Endothelial cell of umbilical vein (primary cell): Measurements from ENCODE around the gene LEPROT.

ENCODE experiments used
- CTCF ChIP-seq, 2 donors: IDR thresholded peaks; 1 replicate in 1 of 2; 2 replicates in 1 of 2; pipeline ENCODE4 v1.5.1; 2011; ENCODE audit warnings: low read length in 2 of 2, mild to moderate bottlenecking in 2 of 2, moderate library complexity in 2 of 2, control low read depth in 1 of 2, inconsistent platforms in 1 of 2, low read depth in 1 of 2; ENCODE audit not compliant: insufficient read depth in 1 of 2; ENCODE audit errors: extremely low read depth in 1 of 2
- GATA2 ChIP-seq: IDR thresholded peaks from 2 replicates; pipeline ENCODE4 v1.7.0; 2011; ENCODE audit warnings: low read depth, mild to moderate bottlenecking, moderate library complexity, mixed read lengths, low read length; ENCODE audit not compliant: insufficient read length, insufficient read depth
- MAX ChIP-seq: IDR thresholded peaks from 2 replicates; pipeline ENCODE4 v1.6.1; 2011; ENCODE audit not compliant: insufficient read depth, insufficient read length

GRCh38 chr1:65395887-65396612 lies 24.4 kb upstream of the LEPROT start:
- TF ChIP-seq CTCF (IDR thresholded peaks at IDR 0.05; ENCODE audit: extremely low read depth in 1 of 2, insufficient read depth in 1 of 2, low read depth in 1 of 2, low read length in 2 of 2) (no peak), MAX (no peak), GATA2 (no peak)
